NCI-H748 (cell line): ENCODE results near the gene L1TD1.
"Not testable (repeated sequence)": the region's sequence is repeated elsewhere in the genome, so short reads cannot be mapped to it uniquely, and the experiment has no call there.

Experiments
- DNase-seq: peaks from one replicate; lab custom pipeline; 2025; ENCODE audit not compliant: unreplicated experiment; lab: John Stamatoyannopoulos, UW

The L1TD1 gene

GRCh38 chr1:62196086-62196690, 1.5 kb downstream of the L1TD1 start:
- DNase-seq = no peak

GRCh38 chr1:62198069-62198780, 3.6 kb downstream of the L1TD1 start:
- DNase-seq = no peak

GRCh38 chr1:62198781-62199125, 4.1 kb downstream of the L1TD1 start:
- no peak for DNase-seq

GRCh38 chr1:62207187-62207586, 12.5 kb downstream of the L1TD1 start:
- DNase-seq = no peak

GRCh38 chr1:62208087-62208486, 13.4 kb downstream of the L1TD1 start:
- DNase-seq = no peak

- DNase-seq = no peak
These were observed 14.3 kb downstream of the L1TD1 start for GRCh38 chr1:62208970-62209369.

GRCh38 chr1:62209931-62210595, 15.4 kb downstream of the L1TD1 start:
- no peak for DNase-seq

- DNase-seq = peak; percentile 11
These were observed 16.3 kb downstream of the L1TD1 start for GRCh38 chr1:62210960-62211359.

- DNase-seq = no peak
These were observed 17.8 kb downstream of the L1TD1 start for GRCh38 chr1:62212411-62212810.

GRCh38 chr1:62213075-62213914, 18.6 kb downstream of the L1TD1 start:
- no peak for DNase-seq

GRCh38 chr1:62218604-62219003, 24.0 kb downstream of the L1TD1 start:
- no peak for DNase-seq

- DNase-seq = not testable (repeated sequence)
These were observed 25.8 kb downstream of the L1TD1 start for GRCh38 chr1:62220456-62220855.

GRCh38 chr1:62221171-62221570, 26.5 kb downstream of the L1TD1 start:
- DNase-seq = no peak

GRCh38 chr1:62222321-62222720, 27.7 kb downstream of the L1TD1 start:
- DNase-seq = no peak

GRCh38 chr1:62224182-62224581, 29.5 kb downstream of the L1TD1 start:
- DNase-seq = no peak

GRCh38 chr1:62227496-62227895, 32.8 kb downstream of the L1TD1 start:
- DNase-seq = no peak

- DNase-seq = no peak
These were observed 33.7 kb downstream of the L1TD1 start for GRCh38 chr1:62228136-62228882.

GRCh38 chr1:62228883-62229187, 34.2 kb downstream of the L1TD1 start:
- no peak for DNase-seq

- DNase-seq = no peak
These were observed 34.8 kb downstream of the L1TD1 start for GRCh38 chr1:62229468-62229867.

GRCh38 chr1:62229932-62230331, 35.3 kb downstream of the L1TD1 start:
- no peak for DNase-seq

GRCh38 chr1:62230718-62231117, 36.1 kb downstream of the L1TD1 start:
- DNase-seq = peak; percentile 50
